ENCODE results near the gene STAT5A. TPM values are rescaled to one million over a fixed set of nuclear protein-coding genes. Genes with fewer than 3 reads are reported as not detected.

The STAT5A gene
- total and polyA plus RNA-seq, 9 of the 15 experiments (the other 6 are each of a cell fraction or from before 2014, with no cell fraction given), result 79.9 to 415 (median 196) TPM

DNA sequence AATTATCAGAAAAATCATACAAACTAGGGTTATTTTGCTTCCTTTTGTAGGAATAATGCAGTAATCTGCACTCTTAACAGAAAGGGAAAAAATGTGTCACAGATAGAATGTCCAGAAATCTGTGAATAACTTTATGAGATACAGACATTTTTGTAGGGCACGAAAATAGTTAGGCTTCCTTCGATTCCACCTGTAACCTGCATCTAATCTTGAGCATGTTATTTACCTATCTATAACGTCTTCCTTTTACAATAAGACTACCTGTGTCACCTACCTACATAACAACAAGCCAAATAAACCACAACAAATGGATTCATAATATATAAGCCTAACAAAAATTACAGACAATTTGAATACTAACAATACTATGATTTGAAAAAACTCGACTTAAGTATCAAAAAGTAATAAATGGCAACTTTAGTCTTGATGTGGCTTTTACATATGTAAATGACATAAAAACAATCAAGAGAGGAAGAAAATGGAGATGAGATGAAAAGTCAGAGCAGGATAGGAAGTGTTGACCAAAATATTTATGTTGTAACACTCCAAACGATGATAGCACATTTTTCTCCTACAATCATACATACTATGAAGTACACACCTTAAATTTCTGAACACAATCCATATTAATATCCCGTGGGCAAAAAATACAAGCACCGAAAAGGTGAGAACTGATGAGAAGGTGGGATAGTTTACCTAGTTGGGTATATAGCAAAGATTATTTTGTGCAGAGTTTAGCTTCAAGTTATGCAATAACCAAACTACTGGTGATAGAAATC is 14.6 kb upstream of the STAT5A start:
- no peaks in the 10 kb centered on the region for H3K27me3 ChIP-seq (ENCODE audit: control insufficient read depth in 2 of 2, insufficient read depth in 2 of 2, low read length in 2 of 2)
- H3K4me2 ChIP-seq (ENCODE audit: insufficient read depth, low read length), result peak overlapping the region; percentile 95
- ChIA-PET POLR2A (interaction anchor here (0.9 to 2.5 kb wide), 4 partner anchors 10 to 14 kb away, joined by 3 to 11 read pairs (median 3); partner anchors contain the start of gene STAT5A), CTCF (ENCODE audit: low intra/inter-chr PET ratio) (no interaction called here)
- no peak for FAIRE-seq
- in situ Hi-C loops (cut with MboI), result no loop called here
- peak overlapping the region in 1 of 2 experiments; percentile 84; a peak in 3 of 4 replicates for H3K9ac ChIP-seq (ENCODE audit: insufficient read depth in 1 of 2, low read depth in 2 of 2, low read length in 2 of 2)
- H3K9me3 ChIP-seq (replicated peaks; ENCODE audit: control insufficient read depth, insufficient read depth, low read depth, low read length), result no peaks in the 10 kb centered on the region
- no TSS peak for BruUV-seq (replicated peaks)
- H3K36me3 ChIP-seq (ENCODE audit: control insufficient read depth, insufficient read depth, low read length), result peaks cover 45% of the 10 kb centered on the region
- peak overlapping the region; percentile 81 for H3K4me3 ChIP-seq
- no peaks in the 10 kb centered on the region for H3K9me1 ChIP-seq (ENCODE audit: control insufficient read depth, insufficient read depth, low read length)
- peaks cover 13 to 24% of the 10 kb centered on the region in 2 experiments for H3K4me1 ChIP-seq (replicated peaks in 1 of 2; ENCODE audit: control insufficient read depth in 2 of 2, insufficient read depth in 2 of 2, low read length in 2 of 2)
- no peak overlapping the region for H2AFZ ChIP-seq (ENCODE audit: low read depth, low read length)
- no peak for ATAC-seq
- 1% methylated on average over 7 of the region's 7 CpGs for WGBS (ENCODE audit: insufficient coverage, low coverage, missing lambda C conversion rate)
- DNase-seq (ENCODE audit: extremely low read depth in 1 of 4, low spot score in 3 of 4), result no peak
- no peaks in the 10 kb centered on the region for H4K20me1 ChIP-seq (replicated peaks; ENCODE audit: control insufficient read depth, insufficient read depth, low read length)
- intact Hi-C loops (cut with micrococcal nuclease), result no loop called here
- H3K79me2 ChIP-seq (ENCODE audit: control insufficient read depth, insufficient read depth, low read length), result peaks cover 95% of the 10 kb centered on the region
- peak overlapping the region; percentile 93 for H3K27ac ChIP-seq (ENCODE audit: extremely low read depth, low read depth, low read length)
- TF ChIP-seq, protein P1, sequence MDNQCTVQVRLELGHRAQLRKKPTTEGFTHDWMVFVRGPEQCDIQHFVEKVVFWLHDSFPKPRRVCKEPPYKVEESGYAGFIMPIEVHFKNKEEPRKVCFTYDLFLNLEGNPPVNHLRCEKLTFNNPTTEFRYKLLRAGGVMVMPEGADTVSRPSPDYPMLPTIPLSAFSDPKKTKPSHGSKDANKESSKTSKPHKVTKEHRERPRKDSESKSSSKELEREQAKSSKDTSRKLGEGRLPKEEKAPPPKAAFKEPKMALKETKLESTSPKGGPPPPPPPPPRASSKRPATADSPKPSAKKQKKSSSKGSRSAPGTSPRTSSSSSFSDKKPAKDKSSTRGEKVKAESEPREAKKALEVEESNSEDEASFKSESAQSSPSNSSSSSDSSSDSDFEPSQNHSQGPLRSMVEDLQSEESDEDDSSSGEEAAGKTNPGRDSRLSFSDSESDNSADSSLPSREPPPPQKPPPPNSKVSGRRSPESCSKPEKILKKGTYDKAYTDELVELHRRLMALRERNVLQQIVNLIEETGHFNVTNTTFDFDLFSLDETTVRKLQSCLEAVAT (IDR thresholded peaks at IDR 0.05), result peak; percentile 45 to 81; a peak in 3 of 4 replicates
- TF ChIP-seq SIN3A (IDR thresholded peaks at IDR 0.05; ENCODE audit: borderline replicate concordance in 2 of 2, control insufficient read depth in 1 of 2, low read depth in 2 of 2, low read length in 2 of 2) (0 out of 4 replicates have a peak, but pooled peaks of 1 of the 2 experiments have one; percentile 34), LARP7 (IDR thresholded peaks at IDR 0.05) (peak; percentile 29; the same call in 1 of the 2 replicates), CEBPG (CRISPR knock-in tag; IDR thresholded peaks at IDR 0.05) (no peak), CEBPG (tag; conservative IDR thresholded peaks at IDR 0.05 in 1 of 2, IDR thresholded peaks at IDR 0.05 in 1 of 2) (peak; percentile 48 to 54; a peak in 2 of 4 replicates), POLR2G (IDR thresholded peaks at IDR 0.05; ENCODE audit: low read depth, low read length) (0 out of 2 replicates have a peak, but pooled peaks have one; percentile 22), PHF21A (IDR thresholded peaks at IDR 0.05; ENCODE audit: borderline replicate concordance, low read depth) (no peak), ZEB2 (IDR thresholded peaks at IDR 0.05) (0 out of 2 replicates have a peak, but pooled peaks have one; percentile 12)
- TF ChIP-seq, protein P2, sequence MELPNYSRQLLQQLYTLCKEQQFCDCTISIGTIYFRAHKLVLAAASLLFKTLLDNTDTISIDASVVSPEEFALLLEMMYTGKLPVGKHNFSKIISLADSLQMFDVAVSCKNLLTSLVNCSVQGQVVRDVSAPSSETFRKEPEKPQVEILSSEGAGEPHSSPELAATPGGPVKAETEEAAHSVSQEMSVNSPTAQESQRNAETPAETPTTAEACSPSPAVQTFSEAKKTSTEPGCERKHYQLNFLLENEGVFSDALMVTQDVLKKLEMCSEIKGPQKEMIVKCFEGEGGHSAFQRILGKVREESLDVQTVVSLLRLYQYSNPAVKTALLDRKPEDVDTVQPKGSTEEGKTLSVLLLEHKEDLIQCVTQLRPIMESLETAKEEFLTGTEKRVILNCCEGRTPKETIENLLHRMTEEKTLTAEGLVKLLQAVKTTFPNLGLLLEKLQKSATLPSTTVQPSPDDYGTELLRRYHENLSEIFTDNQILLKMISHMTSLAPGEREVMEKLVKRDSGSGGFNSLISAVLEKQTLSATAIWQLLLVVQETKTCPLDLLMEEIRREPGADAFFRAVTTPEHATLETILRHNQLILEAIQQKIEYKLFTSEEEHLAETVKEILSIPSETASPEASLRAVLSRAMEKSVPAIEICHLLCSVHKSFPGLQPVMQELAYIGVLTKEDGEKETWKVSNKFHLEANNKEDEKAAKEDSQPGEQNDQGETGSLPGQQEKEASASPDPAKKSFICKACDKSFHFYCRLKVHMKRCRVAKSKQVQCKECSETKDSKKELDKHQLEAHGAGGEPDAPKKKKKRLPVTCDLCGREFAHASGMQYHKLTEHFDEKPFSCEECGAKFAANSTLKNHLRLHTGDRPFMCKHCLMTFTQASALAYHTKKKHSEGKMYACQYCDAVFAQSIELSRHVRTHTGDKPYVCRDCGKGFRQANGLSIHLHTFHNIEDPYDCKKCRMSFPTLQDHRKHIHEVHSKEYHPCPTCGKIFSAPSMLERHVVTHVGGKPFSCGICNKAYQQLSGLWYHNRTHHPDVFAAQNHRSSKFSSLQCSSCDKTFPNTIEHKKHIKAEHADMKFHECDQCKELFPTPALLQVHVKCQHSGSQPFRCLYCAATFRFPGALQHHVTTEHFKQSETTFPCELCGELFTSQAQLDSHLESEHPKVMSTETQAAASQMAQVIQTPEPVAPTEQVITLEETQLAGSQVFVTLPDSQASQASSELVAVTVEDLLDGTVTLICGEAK (IDR thresholded peaks at IDR 0.05), result peak; percentile 68; the same call in 1 of the 2 replicates
- TF ChIP-seq, protein P2 (CRISPR knock-in tag; IDR thresholded peaks at IDR 0.05), result no peak

All from K562 (cell line).